ENCODE measurements around the gene PRPF40A. TPM values are rescaled to one million over a fixed set of nuclear protein-coding genes. Genes with fewer than 3 reads are reported as not detected.

The PRPF40A gene
- total and polyA plus RNA-seq, 9 of the 15 experiments (the other 6 are each of a cell fraction or from before 2014, with no cell fraction given), result 168 to 304 (median 264) TPM

DNA sequence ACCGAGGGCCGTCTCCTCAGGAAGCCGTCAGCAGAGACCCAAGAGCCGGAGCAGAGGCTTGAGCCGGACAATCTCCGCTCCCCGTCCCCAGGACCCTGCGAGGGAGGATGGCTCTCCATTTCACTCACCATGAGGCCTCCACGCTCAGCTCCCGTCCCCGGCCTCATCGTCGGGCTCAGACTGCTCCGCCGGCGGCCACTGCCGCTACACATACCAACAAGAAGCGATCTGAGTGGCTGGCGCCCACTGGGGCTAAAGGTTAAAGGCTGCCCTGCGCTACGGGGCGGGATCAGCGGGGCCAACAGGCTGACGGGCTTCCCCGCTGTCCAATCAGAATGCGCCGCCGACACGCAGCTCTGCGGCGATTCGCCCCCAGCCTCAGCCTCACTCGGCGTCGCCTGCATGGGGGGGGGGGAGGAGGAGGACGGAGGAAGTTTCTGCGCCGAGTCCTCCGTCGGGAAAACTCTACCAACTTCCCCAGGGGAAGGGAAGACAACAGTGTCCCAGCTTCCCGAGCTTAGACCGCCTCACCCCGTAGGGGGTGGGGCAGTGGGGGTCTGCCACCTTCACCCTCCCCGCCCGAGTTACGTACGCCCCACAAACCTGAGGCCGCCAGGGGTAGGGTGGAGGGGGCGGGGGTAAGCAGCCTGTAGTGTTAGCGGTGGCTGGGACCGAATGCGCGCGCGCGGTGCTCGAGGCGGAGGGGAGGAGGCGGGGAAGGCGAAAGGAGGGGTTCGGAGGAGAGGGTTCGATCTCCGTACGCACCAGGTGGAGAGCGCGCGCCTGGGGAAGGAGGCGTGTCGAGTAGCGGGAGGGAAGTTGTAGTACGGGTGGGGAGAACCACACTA, at the start of gene PRPF40A (continued):
- TF ChIP-seq HMG20B (CRISPR knock-in tag; IDR thresholded peaks at IDR 0.05), result no peak
- TF ChIP-seq CHAMP1 (IDR thresholded peaks at IDR 0.05), result no peak
- no peak for TF ChIP-seq WHSC1 (IDR thresholded peaks at IDR 0.05; ENCODE audit: low read length)
- no peak; the same call in 1 of the 2 replicates for TF ChIP-seq ZNF444 (CRISPR knock-in tag; IDR thresholded peaks at IDR 0.05)
- no peak for TF ChIP-seq HINFP (tag; conservative IDR thresholded peaks at IDR 0.05; ENCODE audit: low read depth)
- TF ChIP-seq, protein P1, sequence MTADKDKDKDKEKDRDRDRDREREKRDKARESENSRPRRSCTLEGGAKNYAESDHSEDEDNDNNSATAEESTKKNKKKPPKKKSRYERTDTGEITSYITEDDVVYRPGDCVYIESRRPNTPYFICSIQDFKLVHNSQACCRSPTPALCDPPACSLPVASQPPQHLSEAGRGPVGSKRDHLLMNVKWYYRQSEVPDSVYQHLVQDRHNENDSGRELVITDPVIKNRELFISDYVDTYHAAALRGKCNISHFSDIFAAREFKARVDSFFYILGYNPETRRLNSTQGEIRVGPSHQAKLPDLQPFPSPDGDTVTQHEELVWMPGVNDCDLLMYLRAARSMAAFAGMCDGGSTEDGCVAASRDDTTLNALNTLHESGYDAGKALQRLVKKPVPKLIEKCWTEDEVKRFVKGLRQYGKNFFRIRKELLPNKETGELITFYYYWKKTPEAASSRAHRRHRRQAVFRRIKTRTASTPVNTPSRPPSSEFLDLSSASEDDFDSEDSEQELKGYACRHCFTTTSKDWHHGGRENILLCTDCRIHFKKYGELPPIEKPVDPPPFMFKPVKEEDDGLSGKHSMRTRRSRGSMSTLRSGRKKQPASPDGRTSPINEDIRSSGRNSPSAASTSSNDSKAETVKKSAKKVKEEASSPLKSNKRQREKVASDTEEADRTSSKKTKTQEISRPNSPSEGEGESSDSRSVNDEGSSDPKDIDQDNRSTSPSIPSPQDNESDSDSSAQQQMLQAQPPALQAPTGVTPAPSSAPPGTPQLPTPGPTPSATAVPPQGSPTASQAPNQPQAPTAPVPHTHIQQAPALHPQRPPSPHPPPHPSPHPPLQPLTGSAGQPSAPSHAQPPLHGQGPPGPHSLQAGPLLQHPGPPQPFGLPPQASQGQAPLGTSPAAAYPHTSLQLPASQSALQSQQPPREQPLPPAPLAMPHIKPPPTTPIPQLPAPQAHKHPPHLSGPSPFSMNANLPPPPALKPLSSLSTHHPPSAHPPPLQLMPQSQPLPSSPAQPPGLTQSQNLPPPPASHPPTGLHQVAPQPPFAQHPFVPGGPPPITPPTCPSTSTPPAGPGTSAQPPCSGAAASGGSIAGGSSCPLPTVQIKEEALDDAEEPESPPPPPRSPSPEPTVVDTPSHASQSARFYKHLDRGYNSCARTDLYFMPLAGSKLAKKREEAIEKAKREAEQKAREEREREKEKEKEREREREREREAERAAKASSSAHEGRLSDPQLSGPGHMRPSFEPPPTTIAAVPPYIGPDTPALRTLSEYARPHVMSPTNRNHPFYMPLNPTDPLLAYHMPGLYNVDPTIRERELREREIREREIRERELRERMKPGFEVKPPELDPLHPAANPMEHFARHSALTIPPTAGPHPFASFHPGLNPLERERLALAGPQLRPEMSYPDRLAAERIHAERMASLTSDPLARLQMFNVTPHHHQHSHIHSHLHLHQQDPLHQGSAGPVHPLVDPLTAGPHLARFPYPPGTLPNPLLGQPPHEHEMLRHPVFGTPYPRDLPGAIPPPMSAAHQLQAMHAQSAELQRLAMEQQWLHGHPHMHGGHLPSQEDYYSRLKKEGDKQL (CRISPR knock-in tag; IDR thresholded peaks at IDR 0.05; ENCODE audit: borderline replicate concordance), result no peak
- peak; percentile 34; the same call in 1 of the 2 replicates for TF ChIP-seq GABPB1 (CRISPR knock-in tag; IDR thresholded peaks at IDR 0.05)
- TF ChIP-seq MXI1 (IDR thresholded peaks at IDR 0.05; ENCODE audit: low read depth, low read length), result no peak
- TF ChIP-seq ZC3H8 (IDR thresholded peaks at IDR 0.05), result no peak
- no peak for TF ChIP-seq ZNF436 (CRISPR knock-in tag; IDR thresholded peaks at IDR 0.05)
- TF ChIP-seq CCNT2 (IDR thresholded peaks at IDR 0.05; ENCODE audit: borderline replicate concordance, extremely low read depth, insufficient read length, low read depth, low read length), result peak; percentile 59
- peak; percentile 88 for TF ChIP-seq ZNF511 (CRISPR knock-in tag; IDR thresholded peaks at IDR 0.05)
- TF ChIP-seq, protein P2, sequence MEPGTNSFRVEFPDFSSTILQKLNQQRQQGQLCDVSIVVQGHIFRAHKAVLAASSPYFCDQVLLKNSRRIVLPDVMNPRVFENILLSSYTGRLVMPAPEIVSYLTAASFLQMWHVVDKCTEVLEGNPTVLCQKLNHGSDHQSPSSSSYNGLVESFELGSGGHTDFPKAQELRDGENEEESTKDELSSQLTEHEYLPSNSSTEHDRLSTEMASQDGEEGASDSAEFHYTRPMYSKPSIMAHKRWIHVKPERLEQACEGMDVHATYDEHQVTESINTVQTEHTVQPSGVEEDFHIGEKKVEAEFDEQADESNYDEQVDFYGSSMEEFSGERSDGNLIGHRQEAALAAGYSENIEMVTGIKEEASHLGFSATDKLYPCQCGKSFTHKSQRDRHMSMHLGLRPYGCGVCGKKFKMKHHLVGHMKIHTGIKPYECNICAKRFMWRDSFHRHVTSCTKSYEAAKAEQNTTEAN (CRISPR knock-in tag; IDR thresholded peaks at IDR 0.05), result peak; percentile 10; the same call in 1 of the 2 replicates
